GM12878 (cell line): ENCODE measurements around the gene LMAN2. TPM values are rescaled to one million over a fixed set of nuclear protein-coding genes. Genes with fewer than 3 reads are reported as not detected.
"Not testable (repeated sequence)": the region's sequence is repeated elsewhere in the genome, so short reads cannot be mapped to it uniquely, and the experiment has no call there.

Experiments used
- ATAC-seq: fragments of 200-7000 bp; cut with Tn5 transposase; 3 replicates; pipeline ENCODE4 v1.9.1; 2020; ENCODE audit warnings: mild to moderate bottlenecking, moderate library complexity
- BruUV-seq: library from RNA; stranded (reverse); fragments of 400-500 nt; replicated peaks from 2 replicates; lab custom pipeline; 2021; lab: Mats Ljungman, UMichigan
- CTCF ChIA-PET: fragments of 300-600 bp; sonication (Branson Sonifier 250); formaldehyde crosslinking; extraction: SDS; loops from one replicate; lab custom pipeline; 2021; ENCODE audit warnings: inconsistent platforms; lab: Yijun Ruan, JAX
- POLR2A ChIA-PET: fragments of 350-600 bp; formaldehyde crosslinking; extraction: SDS; loops from one replicate; lab custom pipeline; 2021; ENCODE audit warnings: inconsistent platforms; lab: Charles Lee
- RAD21 ChIA-PET: fragments of 300-600 bp; sonication (Branson Sonifier 250); formaldehyde crosslinking; loops from one replicate; lab custom pipeline; 2023; ENCODE audit warnings: antibody characterized with exemption; ENCODE audit not compliant: unreplicated experiment; lab: Charles Lee
- SMC1A ChIA-PET: fragments of 300-600 bp; sonication (Branson Sonifier 250); formaldehyde crosslinking; loops from one replicate; lab custom pipeline; 2023; ENCODE audit not compliant: unreplicated experiment, uncharacterized antibody; lab: Charles Lee
- DNase-seq: peaks from one replicate; pipeline ENCODE4 v3.0.0-alpha.2; 2011; ENCODE audit warnings: low read depth, low spot score
- FAIRE-seq: peaks from 3 replicates; lab custom pipeline; 2011; peaks lifted over from hg19 to GRCh38; lab: Jason Lieb, UNC
- H2AFZ ChIP-seq: 2 replicates; pipeline ENCODE4 v1.6.0; 2011; ENCODE audit warnings: low read depth, low read length, control low read depth; ENCODE audit not compliant: control insufficient read depth
- H3K27ac ChIP-seq: 2 replicates; pipeline ENCODE4 v1.5.1; 2011; ENCODE audit warnings: control low read depth; ENCODE audit not compliant: control insufficient read depth, insufficient read depth
- H3K27me3 ChIP-seq, 2 experiments: replicated peaks in 1 of 2; 2 replicates each; pipeline versions ENCODE4 v1.6.0 to v1.6.1; 2011; ENCODE audit warnings: low read length in 1 of 2; ENCODE audit not compliant: control insufficient read depth in 2 of 2, insufficient read depth in 2 of 2
- H3K36me3 ChIP-seq, 2 experiments: 2 replicates each; pipeline ENCODE4 v1.5.1; 2011; ENCODE audit warnings: low read length in 1 of 2; ENCODE audit not compliant: control insufficient read depth in 2 of 2, insufficient read depth in 2 of 2
- H3K4me1 ChIP-seq: 2 replicates; pipeline ENCODE4 v1.6.1; 2011; ENCODE audit warnings: mild to moderate bottlenecking, low read length, moderate library complexity, mixed read lengths; ENCODE audit not compliant: control insufficient read depth, insufficient read depth
- H3K4me2 ChIP-seq: 2 replicates; pipeline ENCODE4 v1.6.0; 2011; ENCODE audit warnings: control low read depth; ENCODE audit not compliant: control insufficient read depth, insufficient read depth
- H3K4me3 ChIP-seq: fragments of 200-600 bp; sonication (generic); 2 replicates; pipeline ENCODE4 v1.5.1; 2016
- H3K79me2 ChIP-seq: 2 replicates; pipeline ENCODE4 v1.6.0; 2011; ENCODE audit warnings: low read length; ENCODE audit not compliant: control insufficient read depth, insufficient read depth
- H3K9ac ChIP-seq: 2 replicates; pipeline ENCODE4 v1.8.0; 2011; ENCODE audit warnings: low read length, control low read depth, mixed read lengths; ENCODE audit not compliant: control insufficient read depth, insufficient read depth
- H3K9me3 ChIP-seq: replicated peaks from 3 replicates; pipeline ENCODE4 v1.5.1; 2011; ENCODE audit warnings: mild to moderate bottlenecking, low read length; ENCODE audit not compliant: control insufficient read depth, insufficient read depth
- H4K20me1 ChIP-seq: 2 replicates; pipeline ENCODE4 v1.6.0; 2011; ENCODE audit not compliant: control insufficient read depth, insufficient read depth
- CHD4 ChIP-seq: fragments of 200-600 bp; sonication (generic); IDR thresholded peaks from 2 replicates; pipeline ENCODE4 v1.6.1; 2016; ENCODE audit warnings: mild to moderate bottlenecking
- FOXM1 ChIP-seq: IDR thresholded peaks from 2 replicates; pipeline ENCODE4 v1.6.1; 2012; ENCODE audit warnings: low read depth, mild to moderate bottlenecking, inconsistent platforms, low read length, moderate library complexity
- IKZF1 ChIP-seq: fragments of 450-650 bp; conservative IDR thresholded peaks from 2 replicates; pipeline ENCODE4 v1.6.1; 2017; ENCODE audit warnings: antibody characterized with exemption, mild to moderate bottlenecking
- NFYB ChIP-seq: IDR thresholded peaks from 2 replicates; pipeline ENCODE4 v1.6.1; 2011; ENCODE audit warnings: low read depth, mild to moderate bottlenecking, low read length, improper control_type of control experiment, moderate library complexity; ENCODE audit not compliant: insufficient read depth
- RCOR1 ChIP-seq: conservative IDR thresholded peaks from 2 replicates; pipeline ENCODE4 v1.6.1; 2012; ENCODE audit warnings: low read depth, low read length, improper control_type of control experiment
- SMARCA5 ChIP-seq: fragments of 450-650 bp; IDR thresholded peaks from 2 replicates; pipeline ENCODE4 v1.6.1; 2017; ENCODE audit warnings: mild to moderate bottlenecking
- TBL1XR1 ChIP-seq: IDR thresholded peaks from 2 replicates; pipeline ENCODE4 v1.6.1; 2012; ENCODE audit warnings: low read depth, low read length, improper control_type of control experiment
- YBX1 ChIP-seq: fragments of 450-650 bp; IDR thresholded peaks from 2 replicates; pipeline ENCODE4 v1.6.1; 2016; ENCODE audit warnings: antibody characterized with exemption
- WGBS: methylation state at CpG from one replicate; pipeline ENCODE4 v1.1.6; 2016; ENCODE audit warnings: low lambda C conversion rate; ENCODE audit not compliant: insufficient replicate concordance, insufficient coverage; ENCODE audit errors: missing lambda C conversion rate; 5-methylcytosine and 5-hydroxymethylcytosine counted together
- in situ Hi-C: fragments of 300-500 bp; cut with MboI; formaldehyde crosslinking; loops from 9 replicates; pipeline ENCODE4 v1.14.3; 2018; ENCODE audit warnings: mixed read lengths
- intact Hi-C: fragments of 100-400 bp; cut with micrococcal nuclease; formaldehyde crosslinking; loops from one replicate; pipeline ENCODE4 v1.14.2; 2022; ENCODE audit not compliant: unreplicated experiment
- polyA plus RNA-seq, 11 experiments: library from polyadenylated mRNA; depleted of rRNA in 4 of 11; unstranded in 6 of 11; stranded (reverse) in 5 of 11; fragments of >200 nt; fragmentation: Nextera tagmentation in 4 of 11; fragmentation: Illumina TruSeq in 1 of 11; extraction: Ambion mirVana in 4 of 11; extraction: Trizol in 1 of 11; gene quantifications; 1 replicate in 1 of 11; 2 replicates in 10 of 11; pipeline versions ENCODE4 v1.2.1 to v1.2.3, GENCODE V29; 2011 to 2016; ENCODE audit warnings: inconsistent platforms in 2 of 11, missing spikeins in 2 of 11, low read depth in 1 of 11
- total RNA-seq, 4 experiments: library from RNA; depleted of rRNA in 3 of 4; stranded (reverse); fragments of >200 nt in 3 of 4; fragmentation: Illumina TruSeq in 1 of 4; extraction: Trizol in 1 of 4; gene quantifications; 2 replicates each; pipeline versions ENCODE4 v1.2.1 to v1.2.3, GENCODE V29; 2013 to 2021
- TF ChIP-seq, protein P1 (sequence below): IDR thresholded peaks from 2 replicates; pipeline ENCODE4 v1.6.1; 2012; ENCODE audit warnings: mild to moderate bottlenecking, low read depth, low read length
- TF ChIP-seq, protein P2 (sequence below): fragments of 450-650 bp; IDR thresholded peaks from 2 replicates; pipeline ENCODE4 v1.6.1; 2017; ENCODE audit warnings: low read depth, mild to moderate bottlenecking, moderate library complexity
- TF ChIP-seq, protein P3 (sequence below): IDR thresholded peaks from 2 replicates; pipeline ENCODE4 v1.6.1; 2012; ENCODE audit warnings: low read depth, low read length, improper control_type of control experiment

Gene LMAN2
- total and polyA plus RNA-seq, 10 of the 15 experiments (the other 5 are each of a cell fraction or from before 2014, with no cell fraction given), result 2.4 to 264 (median 147) TPM

DNA sequence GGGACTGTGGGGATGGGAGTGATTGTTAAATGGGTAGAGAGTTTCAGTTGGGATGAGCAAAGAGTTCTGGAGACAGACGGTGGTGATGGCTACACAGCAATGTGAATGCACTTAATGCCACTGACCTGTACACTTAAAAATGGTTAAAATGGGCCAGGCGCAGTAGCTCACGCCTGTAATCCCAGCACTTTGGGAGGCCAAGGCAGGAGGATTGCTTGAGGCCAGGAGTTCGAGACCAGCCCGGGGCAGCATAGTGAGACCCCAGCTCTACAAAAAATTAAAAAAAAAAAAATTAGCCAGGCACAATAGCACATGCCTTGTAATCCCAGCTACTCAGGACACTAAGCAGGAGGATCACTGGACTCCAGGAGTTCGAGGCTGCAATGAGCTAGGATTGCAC is 7.7 kb downstream of the LMAN2 start:
- Histone ChIP-seq H3K4me1 (peaks cover 3% of the 10 kb centered on the region; the same call in 1 of the 2 replicates), H3K36me3 (peaks cover 6 to 14% of the 10 kb centered on the region in 2 experiments; a peak in 3 of 4 replicates), H3K27ac (no peak overlapping the region), H3K4me3 (no peak overlapping the region), H2AFZ (no peak overlapping the region), H3K27me3 (no peaks in the 10 kb centered on the region), H3K79me2 (peaks cover 48% of the 10 kb centered on the region), H4K20me1 (0 out of 2 replicates have a peak, but pooled peaks cover 3% of the 10 kb centered on the region), H3K4me2 (peak overlapping the region; percentile 7; the same call in 1 of the 2 replicates), H3K9ac (no peak overlapping the region), H3K9me3 (no peaks in the 10 kb centered on the region; the same call in 1 of the 3 replicates)
- ChIA-PET CTCF (interaction anchor here (0.6 to 2.1 kb wide), 4 partner anchors 18 to 255 kb away, joined by 3 to 5 read pairs (median 4); no protein-coding TSS in a partner anchor), POLR2A (interaction anchor here (0.6 kb wide), 1 partner anchor 26 kb away, joined by 4 read pairs; no protein-coding TSS in a partner anchor), RAD21 (no interaction called here), SMC1A (interaction anchor here (0.9 kb wide), 1 partner anchor 26 kb away, joined by 3 read pairs; no protein-coding TSS in a partner anchor)
- ATAC-seq (no peak), DNase-seq (no peak), FAIRE-seq (no peak)
- no TSS peak for BruUV-seq
- intact Hi-C loops (no loop called here), in situ Hi-C loops (no loop called here)
- TF ChIP-seq IKZF1 (no peak), TBL1XR1 (no peak), FOXM1 (no peak), CHD4 (no peak), YBX1 (no peak), RCOR1 (no peak), SMARCA5 (no peak), NFYB (no peak)
- TF ChIP-seq, protein P1, sequence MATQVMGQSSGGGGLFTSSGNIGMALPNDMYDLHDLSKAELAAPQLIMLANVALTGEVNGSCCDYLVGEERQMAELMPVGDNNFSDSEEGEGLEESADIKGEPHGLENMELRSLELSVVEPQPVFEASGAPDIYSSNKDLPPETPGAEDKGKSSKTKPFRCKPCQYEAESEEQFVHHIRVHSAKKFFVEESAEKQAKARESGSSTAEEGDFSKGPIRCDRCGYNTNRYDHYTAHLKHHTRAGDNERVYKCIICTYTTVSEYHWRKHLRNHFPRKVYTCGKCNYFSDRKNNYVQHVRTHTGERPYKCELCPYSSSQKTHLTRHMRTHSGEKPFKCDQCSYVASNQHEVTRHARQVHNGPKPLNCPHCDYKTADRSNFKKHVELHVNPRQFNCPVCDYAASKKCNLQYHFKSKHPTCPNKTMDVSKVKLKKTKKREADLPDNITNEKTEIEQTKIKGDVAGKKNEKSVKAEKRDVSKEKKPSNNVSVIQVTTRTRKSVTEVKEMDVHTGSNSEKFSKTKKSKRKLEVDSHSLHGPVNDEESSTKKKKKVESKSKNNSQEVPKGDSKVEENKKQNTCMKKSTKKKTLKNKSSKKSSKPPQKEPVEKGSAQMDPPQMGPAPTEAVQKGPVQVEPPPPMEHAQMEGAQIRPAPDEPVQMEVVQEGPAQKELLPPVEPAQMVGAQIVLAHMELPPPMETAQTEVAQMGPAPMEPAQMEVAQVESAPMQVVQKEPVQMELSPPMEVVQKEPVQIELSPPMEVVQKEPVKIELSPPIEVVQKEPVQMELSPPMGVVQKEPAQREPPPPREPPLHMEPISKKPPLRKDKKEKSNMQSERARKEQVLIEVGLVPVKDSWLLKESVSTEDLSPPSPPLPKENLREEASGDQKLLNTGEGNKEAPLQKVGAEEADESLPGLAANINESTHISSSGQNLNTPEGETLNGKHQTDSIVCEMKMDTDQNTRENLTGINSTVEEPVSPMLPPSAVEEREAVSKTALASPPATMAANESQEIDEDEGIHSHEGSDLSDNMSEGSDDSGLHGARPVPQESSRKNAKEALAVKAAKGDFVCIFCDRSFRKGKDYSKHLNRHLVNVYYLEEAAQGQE, result no peak
- TF ChIP-seq, protein P2, sequence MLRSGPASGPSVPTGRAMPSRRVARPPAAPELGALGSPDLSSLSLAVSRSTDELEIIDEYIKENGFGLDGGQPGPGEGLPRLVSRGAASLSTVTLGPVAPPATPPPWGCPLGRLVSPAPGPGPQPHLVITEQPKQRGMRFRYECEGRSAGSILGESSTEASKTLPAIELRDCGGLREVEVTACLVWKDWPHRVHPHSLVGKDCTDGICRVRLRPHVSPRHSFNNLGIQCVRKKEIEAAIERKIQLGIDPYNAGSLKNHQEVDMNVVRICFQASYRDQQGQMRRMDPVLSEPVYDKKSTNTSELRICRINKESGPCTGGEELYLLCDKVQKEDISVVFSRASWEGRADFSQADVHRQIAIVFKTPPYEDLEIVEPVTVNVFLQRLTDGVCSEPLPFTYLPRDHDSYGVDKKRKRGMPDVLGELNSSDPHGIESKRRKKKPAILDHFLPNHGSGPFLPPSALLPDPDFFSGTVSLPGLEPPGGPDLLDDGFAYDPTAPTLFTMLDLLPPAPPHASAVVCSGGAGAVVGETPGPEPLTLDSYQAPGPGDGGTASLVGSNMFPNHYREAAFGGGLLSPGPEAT, result no peak
- TF ChIP-seq, protein P3, sequence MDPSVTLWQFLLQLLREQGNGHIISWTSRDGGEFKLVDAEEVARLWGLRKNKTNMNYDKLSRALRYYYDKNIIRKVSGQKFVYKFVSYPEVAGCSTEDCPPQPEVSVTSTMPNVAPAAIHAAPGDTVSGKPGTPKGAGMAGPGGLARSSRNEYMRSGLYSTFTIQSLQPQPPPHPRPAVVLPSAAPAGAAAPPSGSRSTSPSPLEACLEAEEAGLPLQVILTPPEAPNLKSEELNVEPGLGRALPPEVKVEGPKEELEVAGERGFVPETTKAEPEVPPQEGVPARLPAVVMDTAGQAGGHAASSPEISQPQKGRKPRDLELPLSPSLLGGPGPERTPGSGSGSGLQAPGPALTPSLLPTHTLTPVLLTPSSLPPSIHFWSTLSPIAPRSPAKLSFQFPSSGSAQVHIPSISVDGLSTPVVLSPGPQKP, result no peak
- 79% methylated on average over 6 of the region's 6 CpGs for WGBS

DNA sequence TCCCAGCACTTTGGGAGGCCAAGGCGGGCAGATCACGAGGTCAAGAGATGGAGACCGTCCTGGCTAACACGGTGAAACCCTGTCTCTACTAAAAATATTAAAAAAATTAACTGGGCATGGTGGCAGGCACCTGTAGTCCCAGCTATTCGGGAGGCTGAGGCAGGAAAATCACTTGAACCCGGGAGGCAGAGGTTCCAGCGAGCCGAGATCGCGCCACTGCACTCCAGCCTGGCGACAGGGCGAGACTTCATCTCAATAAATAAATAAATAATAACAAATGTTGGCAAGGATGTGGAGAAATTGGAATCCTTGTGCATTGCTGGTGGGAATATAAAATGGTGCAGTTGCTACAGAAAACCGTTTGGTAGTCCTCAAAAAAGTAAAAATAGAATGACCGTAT is 8.5 kb downstream of the LMAN2 start:
- POLR2A ChIA-PET, H3K27ac ChIP-seq, H2AFZ ChIP-seq, BruUV-seq, H3K4me1 ChIP-seq, SMC1A ChIA-PET, FAIRE-seq, H3K4me3 ChIP-seq, intact Hi-C loops, H3K4me2 ChIP-seq, DNase-seq, RAD21 ChIA-PET, H3K9me3 ChIP-seq, H4K20me1 ChIP-seq, ATAC-seq, in situ Hi-C loops, H3K9ac ChIP-seq, H3K27me3 ChIP-seq: not testable (repeated sequence)
- CTCF ChIA-PET, result interaction anchor here (1.2 kb wide), 1 partner anchor 33 kb away, joined by 4 read pairs; no protein-coding TSS in a partner anchor
- peaks cover 45% of the 10 kb centered on the region for H3K79me2 ChIP-seq
- H3K36me3 ChIP-seq, result peaks cover 12 to 18% of the 10 kb centered on the region in 2 experiments; a peak in 3 of 4 replicates
- 97% methylated on average over 14 of the region's 14 CpGs for WGBS
